GM19035 (cell line): ENCODE measurements around the gene NAV2.
"Not testable (repeated sequence)": the region's sequence is repeated elsewhere in the genome, so short reads cannot be mapped to it uniquely, and the experiment has no call there.

ENCODE experiments used
- ATAC-seq: cut with Tn5 transposase; IDR thresholded peaks from one replicate; pipeline ENCODE4 v1.9.1; 2021; ENCODE audit not compliant: unreplicated experiment

Gene NAV2

GRCh38 chr11:20127671-20128527 is 415.3 kb downstream of the NAV2 start:
- ATAC-seq, result peak; percentile 79

GRCh38 chr11:20128528-20128825 is 415.8 kb downstream of the NAV2 start:
- ATAC-seq, result not testable (repeated sequence)

DNA sequence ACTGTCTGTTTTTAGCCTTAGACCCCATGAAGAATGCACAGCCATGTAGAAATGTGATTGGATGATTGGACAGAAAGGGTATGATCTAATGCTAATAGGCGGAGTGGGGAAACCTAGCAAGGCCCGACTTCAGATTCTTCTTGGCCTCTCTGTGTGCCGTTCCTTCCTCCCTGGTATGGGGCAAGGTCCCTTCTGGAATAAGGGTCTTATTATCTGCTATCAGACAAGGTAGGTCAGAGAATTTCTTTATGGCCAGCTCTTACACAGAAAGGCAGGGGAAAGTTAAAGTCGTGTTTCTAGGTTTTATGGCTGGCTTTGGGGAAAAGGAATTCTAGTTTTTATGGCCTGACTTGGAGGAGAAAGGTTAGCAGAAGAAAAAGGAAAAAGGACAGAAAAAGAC is 417.0 kb downstream of the NAV2 start:
- ATAC-seq, result no peak

- ATAC-seq, result no peak
Measured at GRCh38 chr11:20131788-20132666, 419.4 kb downstream of the NAV2 start.

DNA sequence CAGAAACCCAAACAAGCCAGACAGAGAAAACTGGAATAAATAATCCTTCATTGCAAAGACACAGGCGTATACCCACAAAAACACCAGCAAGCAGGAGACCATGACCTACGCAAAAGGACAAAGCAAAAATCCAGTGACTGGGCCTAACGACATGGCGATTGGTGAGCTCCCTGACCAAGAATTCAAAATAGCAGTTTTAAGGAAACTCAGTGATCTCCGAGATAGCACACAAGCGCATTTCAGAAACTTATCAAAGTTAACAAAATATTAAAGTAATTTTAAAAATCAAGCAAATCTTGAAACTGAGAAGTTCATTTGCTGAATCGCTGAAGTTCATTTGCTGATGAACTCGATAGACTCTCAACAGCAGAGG is 420.0 kb downstream of the NAV2 start:
- no peak for ATAC-seq

- no peak for ATAC-seq
Measured at GRCh38 chr11:20134991-20135736, 422.5 kb downstream of the NAV2 start.

DNA sequence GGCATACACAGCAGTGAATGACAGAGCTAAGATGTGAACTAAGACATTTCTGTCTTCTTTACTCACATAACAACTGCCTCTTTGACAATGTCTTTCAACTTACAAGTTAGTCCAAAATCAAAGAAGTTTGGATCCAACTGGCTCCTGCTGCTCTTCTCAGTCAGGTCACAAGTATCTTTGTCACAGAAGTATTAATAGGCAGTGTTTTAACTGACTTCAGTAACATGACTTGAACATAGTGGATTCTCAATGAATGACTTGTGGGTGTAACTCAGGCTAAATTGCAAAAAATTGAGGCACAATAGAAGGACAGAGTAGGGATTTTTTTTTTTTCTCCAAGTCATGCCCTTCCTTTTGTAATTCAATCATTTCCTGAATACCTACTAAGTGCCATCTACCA is 425.0 kb downstream of the NAV2 start:
- ATAC-seq, result no peak

DNA sequence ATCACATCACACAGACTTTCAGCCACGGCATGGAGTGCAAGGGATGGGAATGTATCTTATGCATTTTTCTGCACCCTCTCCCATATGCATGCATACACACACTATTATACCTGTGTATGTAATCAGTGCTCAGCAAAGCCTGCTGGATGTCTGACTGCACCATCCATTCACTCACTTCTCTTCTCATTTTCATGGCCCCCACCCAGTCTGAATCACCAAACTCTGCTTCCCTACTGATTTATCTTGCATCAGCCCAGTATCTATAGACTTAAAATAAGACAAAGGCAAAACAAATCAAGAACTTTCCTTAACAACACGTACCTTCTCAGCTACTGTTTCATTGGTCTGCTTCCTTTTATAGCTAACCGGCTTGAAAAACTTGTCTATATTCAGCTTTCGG is 426.1 kb downstream of the NAV2 start:
- no peak for ATAC-seq

DNA sequence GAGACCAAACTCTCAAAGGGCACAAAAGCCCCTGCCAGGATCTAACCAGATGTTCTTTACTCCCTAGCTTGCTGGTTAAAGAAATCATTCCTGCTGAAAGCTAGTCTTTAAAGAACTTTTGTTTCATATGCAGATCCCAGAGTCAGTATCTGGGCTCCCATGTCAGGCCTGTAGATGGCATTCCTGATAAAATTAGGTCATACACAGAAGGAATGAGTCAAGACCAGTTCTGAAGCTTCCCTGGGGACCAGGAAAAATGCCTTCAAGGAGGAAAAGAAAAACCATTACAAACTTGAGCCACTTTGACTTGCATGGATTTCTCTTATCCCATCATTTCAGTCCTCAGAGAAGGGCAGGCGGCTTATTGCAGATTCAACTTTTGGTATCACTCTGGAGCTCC is 441.7 kb downstream of the NAV2 start:
- no peak for ATAC-seq

DNA sequence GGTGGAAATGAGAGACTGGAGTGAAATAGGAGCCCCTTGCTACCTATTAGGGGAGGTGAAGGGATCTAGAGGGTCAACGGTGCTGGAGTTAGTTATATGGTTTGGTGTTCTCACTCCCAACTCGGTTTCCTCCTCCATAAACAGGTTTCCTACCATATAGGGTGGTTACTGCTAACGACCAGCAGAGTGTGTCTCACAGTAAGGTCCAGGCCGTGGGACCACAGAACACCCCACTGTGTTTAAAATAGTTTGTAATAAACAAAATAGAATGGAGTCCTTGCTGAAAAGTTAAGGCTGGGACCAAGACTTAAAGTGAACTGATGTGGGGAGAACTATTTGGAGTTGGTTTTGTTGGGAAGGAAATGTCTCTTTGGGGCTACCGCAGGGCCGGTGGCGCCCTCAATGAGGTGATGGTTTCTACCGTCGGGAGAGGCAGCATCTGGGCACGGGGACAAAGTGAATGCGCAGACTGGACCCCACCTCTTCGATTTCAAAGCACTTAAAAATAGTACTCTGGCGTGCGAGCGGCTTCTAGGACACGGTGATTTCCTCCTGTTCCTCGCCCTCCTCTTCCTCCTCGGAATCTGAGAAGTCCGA is 443.1 kb downstream of the NAV2 start:
- no peak for ATAC-seq

DNA sequence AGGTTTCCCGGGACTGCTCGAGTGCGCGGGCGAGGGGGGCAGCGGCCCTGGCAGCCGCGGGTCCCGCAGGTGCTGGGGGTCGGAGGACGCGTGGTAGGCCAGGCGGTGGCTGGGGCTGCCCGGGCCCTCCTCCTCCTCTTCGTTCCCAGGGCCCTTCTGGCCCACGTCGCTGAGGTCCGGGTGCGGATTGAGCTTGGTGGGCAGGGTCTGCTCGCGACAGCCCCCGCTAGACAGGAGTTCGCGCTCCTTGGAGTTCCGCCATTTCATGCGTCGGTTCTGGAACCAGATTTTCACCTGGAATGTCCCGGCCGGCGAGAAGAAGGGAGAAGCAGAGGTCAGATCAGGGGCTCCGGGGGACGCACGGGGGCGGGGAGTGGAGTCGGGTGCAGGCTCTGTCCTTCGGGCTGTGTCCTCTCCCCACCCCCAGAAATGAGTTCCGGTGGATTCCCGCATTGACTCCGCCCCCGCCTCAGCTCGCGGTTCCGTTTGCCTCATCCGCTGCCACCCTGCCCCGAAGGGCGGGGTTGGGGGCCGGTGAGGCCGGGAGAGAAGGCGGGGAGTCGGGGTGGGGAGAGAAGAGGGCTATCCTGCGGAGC is 443.7 kb downstream of the NAV2 start:
- ATAC-seq, result no peak

- ATAC-seq, result no peak
Measured at GRCh38 chr11:20156876-20157613, 444.4 kb downstream of the NAV2 start.

GRCh38 chr11:20157728-20158127 is 445.1 kb downstream of the NAV2 start:
- ATAC-seq, result no peak

GRCh38 chr11:20158597-20159257 is 446.1 kb downstream of the NAV2 start:
- no peak for ATAC-seq

- no peak for ATAC-seq
Measured at GRCh38 chr11:20159466-20160381, 447.1 kb downstream of the NAV2 start.

- no peak for ATAC-seq
Measured at GRCh38 chr11:20160425-20161229, 448.0 kb downstream of the NAV2 start, which contains the start of gene DBX1. Gene DBX1 (minus strand): TSS chr11:20160475. CDS start chr11:20160324, 151 bp downstream.

GRCh38 chr11:20161230-20161918 is 448.7 kb downstream of the NAV2 start:
- ATAC-seq, result no peak
